ENCODE measurements around the gene SERINC5. TPM values are rescaled to one million over a fixed set of nuclear protein-coding genes. Genes with fewer than 3 reads are reported as not detected.

SERINC5 gene
- total and polyA plus RNA-seq, 2 of the 4 experiments (the other 2 are of a cell fraction) = 5.0 to 8.1 TPM

GRCh38 chr5:80101993-80102392 is 153.9 kb downstream of the SERINC5 start:
- Histone ChIP-seq H4K91ac (ENCODE audit: insufficient read depth, low read depth, low read length) (no peak overlapping the region), H2AK9ac (replicated peaks; ENCODE audit: low read depth, low read length, poor library complexity) (no peak overlapping the region), H3K27me3 (ENCODE audit: control insufficient read depth, insufficient read depth, low read length) (peaks cover 10% of the 10 kb centered on the region), H3K79me1 (ENCODE audit: low read depth in 1 of 2, low read length in 2 of 2) (no peaks in the 10 kb centered on the region), H4K5ac (ENCODE audit: low read depth, low read length) (no peak overlapping the region), H2BK20ac (ENCODE audit: low read depth, low read length) (no peak overlapping the region), H4K8ac (ENCODE audit: low read depth in 2 of 2, low read length in 2 of 2) (no peak overlapping the region), H3K4me1 (ENCODE audit: control insufficient read depth, insufficient read depth, low read length) (no peaks in the 10 kb centered on the region), H3K56ac (ENCODE audit: extremely low read depth, insufficient read depth, low read length) (no peak overlapping the region), H3K9ac (ENCODE audit: low read depth, low read length) (no peak overlapping the region), H3K18ac (ENCODE audit: low read depth, low read length) (no peak overlapping the region), H3K4me2 (ENCODE audit: low read depth, low read length) (no peak overlapping the region), H4K20me1 (ENCODE audit: insufficient read depth, low read length) (no peaks in the 10 kb centered on the region), H3K23ac (ENCODE audit: low read depth, low read length) (no peak overlapping the region), H3K27ac (ENCODE audit: insufficient read depth, low read length) (no peak overlapping the region), H3K9me1 (ENCODE audit: insufficient read depth, low read length) (no peaks in the 10 kb centered on the region), H3K4ac (ENCODE audit: low read depth, low read length) (no peak overlapping the region), H3K4me3 (ENCODE audit: insufficient read depth, low read depth, low read length) (no peak overlapping the region), H2AK5ac (ENCODE audit: low read depth, low read length) (no peak overlapping the region), H3K9me3 (ENCODE audit: control insufficient read depth, insufficient read depth, low read length) (no peaks in the 10 kb centered on the region), H2BK15ac (ENCODE audit: low read depth, low read length) (no peak overlapping the region), H2BK120ac (ENCODE audit: low read depth, low read length) (no peak overlapping the region), H3K36me3 (ENCODE audit: control insufficient read depth, insufficient read depth, low read length) (no peaks in the 10 kb centered on the region), H2AFZ (replicated peaks; ENCODE audit: low read length, poor library complexity) (no peak overlapping the region), H2BK5ac (ENCODE audit: low read depth, low read length, poor library complexity, severe bottlenecking) (no peak overlapping the region), H3K14ac (replicated peaks; ENCODE audit: low read depth, low read length) (no peak overlapping the region)
- TF ChIP-seq MXI1 (IDR thresholded peaks at IDR 0.05; ENCODE audit: borderline replicate concordance, low read depth, low read length) = no peak
- no peak for TF ChIP-seq CEBPB (IDR thresholded peaks at IDR 0.05; ENCODE audit: low read depth, low read length)
- no peak for TF ChIP-seq FOS (IDR thresholded peaks at IDR 0.05; ENCODE audit: low read depth, low read length)
- no peak for TF ChIP-seq BHLHE40 (IDR thresholded peaks at IDR 0.05; ENCODE audit: low read depth, low read length)
- no peak for TF ChIP-seq ELK1 (IDR thresholded peaks at IDR 0.05; ENCODE audit: borderline replicate concordance, low read depth, low read length)
- no peak for TF ChIP-seq MAFK (IDR thresholded peaks at IDR 0.05; ENCODE audit: low read depth, low read length)
- no peak for TF ChIP-seq RFX5 (IDR thresholded peaks at IDR 0.05; ENCODE audit: low read depth, low read length)
- TF ChIP-seq RAD21 (IDR thresholded peaks at IDR 0.05; ENCODE audit: low read length) = no peak
- TF ChIP-seq RCOR1 (IDR thresholded peaks at IDR 0.05; ENCODE audit: insufficient replicate concordance, low read length) = no peak
- no peak for TF ChIP-seq SMC3 (IDR thresholded peaks at IDR 0.05; ENCODE audit: low read depth, low read length)
- ATAC-seq (ENCODE audit: low read depth) = no peak
- POLR2A ChIA-PET (ENCODE audit: unreplicated experiment) = no interaction called here
- BruUV-seq (replicated peaks) = no TSS peak
- dilution Hi-C loops (cut with HindIII; ENCODE audit: low sequenced_read_pairs, unreplicated experiment) = no loop called here
- intact Hi-C loops (cut with micrococcal nuclease) = no loop called here
- DNase-seq = no peak
- in situ Hi-C loops (cut with MboI; ENCODE audit: low sequenced_read_pairs) = no loop called here
- CTCF ChIA-PET = no interaction called here
